ENCODE data around the gene NMNAT2. TPM values are rescaled to one million over a fixed set of nuclear protein-coding genes. Genes with fewer than 3 reads are reported as not detected.
"Not testable (repeated sequence)": the region's sequence is repeated elsewhere in the genome, so short reads cannot be mapped to it uniquely, and the experiment has no call there.

Gene NMNAT2
- total RNA-seq, 4 donors from 2014 or later, result 0.93 to 2.2 (median 1.9) TPM

GRCh38 chr1:183276386-183277080 lies 141.6 kb downstream of the NMNAT2 start:
- WGBS, 2 donors (ENCODE audit: low coverage in 1 of 2), result 94 to 96% methylated on average over 4 to 9 of the region's 9 CpGs
- TF ChIP-seq POLR2AphosphoS5 (IDR thresholded peaks at IDR 0.05) (no peak), POLR2A (IDR thresholded peaks at IDR 0.05) (no peak)
- TF ChIP-seq, protein P1, sequence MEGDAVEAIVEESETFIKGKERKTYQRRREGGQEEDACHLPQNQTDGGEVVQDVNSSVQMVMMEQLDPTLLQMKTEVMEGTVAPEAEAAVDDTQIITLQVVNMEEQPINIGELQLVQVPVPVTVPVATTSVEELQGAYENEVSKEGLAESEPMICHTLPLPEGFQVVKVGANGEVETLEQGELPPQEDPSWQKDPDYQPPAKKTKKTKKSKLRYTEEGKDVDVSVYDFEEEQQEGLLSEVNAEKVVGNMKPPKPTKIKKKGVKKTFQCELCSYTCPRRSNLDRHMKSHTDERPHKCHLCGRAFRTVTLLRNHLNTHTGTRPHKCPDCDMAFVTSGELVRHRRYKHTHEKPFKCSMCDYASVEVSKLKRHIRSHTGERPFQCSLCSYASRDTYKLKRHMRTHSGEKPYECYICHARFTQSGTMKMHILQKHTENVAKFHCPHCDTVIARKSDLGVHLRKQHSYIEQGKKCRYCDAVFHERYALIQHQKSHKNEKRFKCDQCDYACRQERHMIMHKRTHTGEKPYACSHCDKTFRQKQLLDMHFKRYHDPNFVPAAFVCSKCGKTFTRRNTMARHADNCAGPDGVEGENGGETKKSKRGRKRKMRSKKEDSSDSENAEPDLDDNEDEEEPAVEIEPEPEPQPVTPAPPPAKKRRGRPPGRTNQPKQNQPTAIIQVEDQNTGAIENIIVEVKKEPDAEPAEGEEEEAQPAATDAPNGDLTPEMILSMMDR (IDR thresholded peaks at IDR 0.05), result no peak
- Histone ChIP-seq H3K4me1 (peaks cover 0 to 13% (median 10%) of the 10 kb centered on the region in 3 donors), H3K9me3 (no peaks in the 10 kb centered on the region), H3K36me3 (no peaks in the 10 kb centered on the region), H3K4me3 (no peak overlapping the region), H3K27ac (no peak overlapping the region), H3K27me3 (no peaks in the 10 kb centered on the region)
- no peak for ATAC-seq

GRCh38 chr1:183275322-183275721 lies 142.9 kb downstream of the NMNAT2 start:
- no peak overlapping the region for H3K4me3 ChIP-seq
- peaks cover 0 to 16% (median 9%) of the 10 kb centered on the region in 3 donors for H3K4me1 ChIP-seq
- H3K36me3 ChIP-seq, result no peaks in the 10 kb centered on the region
- H3K27ac ChIP-seq, result no peak overlapping the region
- H3K9me3 ChIP-seq, result no peaks in the 10 kb centered on the region
- 100% methylated on average over 2 of the region's 3 CpGs; no CpG with 5 or more reads in 1 of the 2 donors for WGBS, 2 donors (ENCODE audit: low coverage in 1 of 2)
- ATAC-seq, result no peak
- H3K27me3 ChIP-seq, result no peaks in the 10 kb centered on the region
- TF ChIP-seq POLR2A (IDR thresholded peaks at IDR 0.05), result no peak
- no peak for TF ChIP-seq POLR2AphosphoS5 (IDR thresholded peaks at IDR 0.05)
- TF ChIP-seq, protein P1 (IDR thresholded peaks at IDR 0.05), result no peak
- TF ChIP-seq EP300 (IDR thresholded peaks at IDR 0.05), result no peak

GRCh38 chr1:183274836-183275235 lies 143.3 kb downstream of the NMNAT2 start:
- Histone ChIP-seq H3K4me3 (no peak overlapping the region), H3K36me3 (no peaks in the 10 kb centered on the region), H3K27ac (no peak overlapping the region), H3K9me3 (no peaks in the 10 kb centered on the region), H3K4me1 (peaks cover 0 to 18% (median 11%) of the 10 kb centered on the region in 3 donors), H3K27me3 (no peaks in the 10 kb centered on the region)
- TF ChIP-seq POLR2AphosphoS5 (IDR thresholded peaks at IDR 0.05) (no peak), POLR2A (IDR thresholded peaks at IDR 0.05) (no peak), EP300 (IDR thresholded peaks at IDR 0.05) (no peak)
- WGBS, 2 donors (ENCODE audit: low coverage in 1 of 2), result 93 to 100% methylated on average over 2 to 3 of the region's 3 CpGs
- ATAC-seq, result no peak

DNA sequence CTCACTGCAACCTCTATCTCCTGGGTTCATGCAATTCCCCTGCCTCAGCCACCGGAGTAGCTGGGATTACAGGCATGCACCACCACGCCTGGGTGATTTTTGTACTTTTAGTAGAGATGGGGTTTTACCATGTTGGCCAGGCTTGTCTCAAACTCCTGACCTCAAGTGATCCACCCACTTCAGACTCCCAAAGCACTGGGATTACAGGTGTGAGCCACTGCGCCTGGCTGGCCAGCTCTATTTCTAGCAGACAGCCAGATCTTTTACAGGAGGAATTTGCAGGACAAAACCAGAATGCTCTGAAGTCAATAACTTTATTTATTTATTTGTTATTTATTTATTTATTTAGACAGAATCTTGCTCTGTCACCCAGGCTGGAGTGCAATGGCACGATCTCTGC lies 144.2 kb downstream of the NMNAT2 start:
- not testable (repeated sequence) for H3K27ac ChIP-seq
- WGBS, 2 donors (ENCODE audit: low coverage in 1 of 2), result 100% methylated on average over 1 of the region's 4 CpGs; no CpG with 5 or more reads in 1 of the 2 donors

DNA sequence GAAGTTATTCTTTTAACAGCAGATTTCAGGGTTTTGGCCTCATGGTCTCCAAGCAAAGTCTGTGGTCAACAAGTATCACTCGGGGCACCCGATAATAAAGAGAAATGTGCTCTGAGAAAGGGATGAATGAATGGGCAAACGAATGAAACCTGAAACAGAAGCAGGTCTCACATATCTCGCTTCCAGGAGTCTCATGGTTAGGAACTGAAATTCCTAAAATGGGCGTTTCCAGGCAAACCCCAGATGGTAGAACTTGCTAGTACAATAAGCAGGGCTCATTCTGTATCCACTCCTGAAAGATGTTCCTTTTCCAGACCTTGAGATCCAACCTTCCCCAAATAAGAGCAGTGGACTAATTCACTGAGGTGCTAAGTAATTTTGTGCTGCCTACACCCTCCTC lies 144.9 kb downstream of the NMNAT2 start:
- ATAC-seq, result no peak
- WGBS, 2 donors (ENCODE audit: low coverage in 1 of 2), result 60 to 87% methylated on average over 1 to 5 of the region's 5 CpGs
- TF ChIP-seq, protein P1 (IDR thresholded peaks at IDR 0.05), result no peak
- TF ChIP-seq POLR2AphosphoS5 (IDR thresholded peaks at IDR 0.05), result no peak
- no peak for TF ChIP-seq POLR2A (IDR thresholded peaks at IDR 0.05)
- H3K36me3 ChIP-seq, result no peaks in the 10 kb centered on the region
- H3K4me1 ChIP-seq, result peaks cover 0 to 18% (median 4%) of the 10 kb centered on the region in 3 donors
- no peaks in the 10 kb centered on the region for H3K27me3 ChIP-seq
- H3K4me3 ChIP-seq, result no peak overlapping the region
- no peaks in the 10 kb centered on the region for H3K9me3 ChIP-seq
- peak overlapping the region in 2 of 4 donors; percentile 29 to 64 for H3K27ac ChIP-seq

More for the DNA sequence above, 144.2 kb downstream of the NMNAT2 start:
- H3K36me3 ChIP-seq, H3K9me3 ChIP-seq, ATAC-seq, H3K4me3 ChIP-seq, H3K27me3 ChIP-seq: not testable (repeated sequence)
- peaks cover 0 to 18% (median 4%) of the 10 kb centered on the region in 3 donors for H3K4me1 ChIP-seq

DNA sequence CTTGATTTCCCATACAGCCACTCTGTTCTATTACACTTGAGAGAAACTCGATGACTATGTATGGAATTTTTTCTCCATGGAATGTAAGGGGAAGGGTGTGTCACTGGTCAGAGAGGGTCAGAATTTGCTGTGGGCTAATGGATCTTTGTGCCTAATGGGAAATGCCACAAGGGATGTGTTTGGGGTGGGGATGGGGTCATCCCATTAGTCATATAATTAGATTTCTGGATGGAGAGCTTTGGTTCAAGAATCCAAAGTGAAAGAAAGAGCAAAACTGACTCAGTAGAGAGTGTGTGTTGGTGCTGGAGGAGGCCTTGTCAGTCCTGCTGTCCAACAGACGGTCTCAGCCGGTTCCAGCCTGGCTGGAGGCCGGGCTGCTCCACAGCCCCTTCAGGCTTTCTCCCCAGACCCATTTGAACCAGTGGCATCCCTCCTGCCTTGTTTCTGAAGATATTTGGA lies 145.8 kb downstream of the NMNAT2 start:
- H3K27ac ChIP-seq, result peak overlapping the region in 3 of 4 donors; percentile 21 to 64 (median 29)
- H3K9me3 ChIP-seq, result no peaks in the 10 kb centered on the region
- TF ChIP-seq EP300 (IDR thresholded peaks at IDR 0.05), result no peak
- H3K4me3 ChIP-seq, result no peak overlapping the region
- H3K4me1 ChIP-seq, result peaks cover 0 to 18% (median 4%) of the 10 kb centered on the region in 3 donors
- H3K27me3 ChIP-seq, result no peaks in the 10 kb centered on the region
- WGBS, 2 donors (ENCODE audit: low coverage in 1 of 2), result 64 to 80% methylated on average over 1 to 3 of the region's 4 CpGs
- ATAC-seq, result peak; percentile 17
- H3K36me3 ChIP-seq, result no peaks in the 10 kb centered on the region
